Transverse colon (tissue), 4 donors: ENCODE measurements around the gene TCF3. TPM values are rescaled to one million over a fixed set of nuclear protein-coding genes. Genes with fewer than 3 reads are reported as not detected.

Source experiments
- DNase-seq: peaks from one replicate; pipeline ENCODE4 v3.0.0-alpha.2; 2019
- H3K27ac ChIP-seq, 4 donors: fragments of 200-600 bp; sonication (generic); 2 replicates each; pipeline ENCODE4 v1.5.1; 2016 to 2018; ENCODE audit warnings: inconsistent platforms in 4 of 4
- H3K27me3 ChIP-seq: fragments of 200-600 bp; sonication (generic); 2 replicates; pipeline ENCODE4 v1.5.1; 2017; ENCODE audit warnings: inconsistent platforms
- H3K36me3 ChIP-seq, 4 donors: fragments of 200-600 bp; sonication (generic); 2 replicates each; pipeline ENCODE4 v1.5.1; 2017 to 2019; ENCODE audit warnings: inconsistent platforms in 4 of 4
- H3K4me1 ChIP-seq, 4 donors: fragments of 200-600 bp; sonication (generic); 2 replicates each; pipeline ENCODE4 v1.5.1; 2017 to 2020; ENCODE audit warnings: inconsistent platforms in 4 of 4
- H3K4me3 ChIP-seq, 4 donors: fragments of 200-600 bp; sonication (generic); 1 replicate in 1 of 4; 2 replicates in 3 of 4; pipeline versions ENCODE4 v1.5.1 to v1.6.1; 2017 to 2019; ENCODE audit warnings: inconsistent platforms in 4 of 4
- H3K9me3 ChIP-seq, 2 donors: fragments of 200-600 bp; sonication (generic); 2 replicates each; pipeline ENCODE4 v1.5.1; 2017 to 2019; ENCODE audit warnings: inconsistent platforms in 2 of 2
- CTCF ChIP-seq, 5 experiments: fragments of 200-600 bp in 3 of 5; fragments of 450-650 bp in 2 of 5; sonication (generic) in 3 of 5; IDR thresholded peaks; 1 replicate in 2 of 5; 2 replicates in 3 of 5; pipeline ENCODE4 v1.5.1; 2016 to 2017; ENCODE audit warnings: antibody characterized with exemption in 5 of 5, inconsistent platforms in 3 of 5, mild to moderate bottlenecking in 2 of 5, moderate library complexity in 1 of 5
- EP300 ChIP-seq: sonication (generic); formaldehyde crosslinking; IDR thresholded peaks from one replicate; pipeline ENCODE4 v1.6.1; 2017; ENCODE audit warnings: antibody characterized with exemption, low read depth
- POLR2A ChIP-seq: fragments of 450-650 bp; IDR thresholded peaks from one replicate; pipeline ENCODE4 v1.6.1; 2016; ENCODE audit warnings: antibody characterized with exemption, mild to moderate bottlenecking, moderate library complexity
- POLR2AphosphoS5 ChIP-seq, 3 donors: sonication (generic); formaldehyde crosslinking; IDR thresholded peaks; one replicate each; pipeline ENCODE4 v1.6.1; 2016; ENCODE audit warnings: antibody characterized with exemption in 3 of 3
- WGBS, 2 donors: methylation state at CpG; one replicate each; pipeline ENCODE4 v1.1.5; 2018; ENCODE audit warnings: low coverage in 1 of 2; 5-methylcytosine and 5-hydroxymethylcytosine counted together
- in situ Hi-C, 4 donors: fragments of 200-750 bp; cut with MboI; loops; one replicate each; pipeline versions ENCODE4 v1.15.0 to v1.15.1; 2017; ENCODE audit warnings: low sequenced_read_pairs in 3 of 4, low pct_ligation_motif_present in 1 of 4, low pct_unique_long_range_greater_than_20kb in 1 of 4
- intact Hi-C: fragments of 100-400 bp; cut with DNase I; formaldehyde crosslinking; loops from one replicate; pipeline ENCODE4 v1.15.1; 2023; ENCODE audit warnings: low total_unique reads
- total RNA-seq, 4 donors: library from RNA; depleted of rRNA; stranded (reverse); fragments of >200 nt; gene quantifications; one replicate each; pipeline ENCODE4 v1.1.0, GENCODE V29; 2016

Gene TCF3
- total RNA-seq, 4 donors from 2014 or later = 55.9 to 160 (median 79.7) TPM

- intact Hi-C loops = no loop called here
- Histone ChIP-seq H3K4me3 (no peak overlapping the region), H3K27ac (no peak overlapping the region), H3K27me3 (no peaks in the 10 kb centered on the region), H3K9me3 (no peaks in the 10 kb centered on the region), H3K36me3 (peaks cover 0 to 6% (median 0%) of the 10 kb centered on the region in 4 donors), H3K4me1 (no peaks in the 10 kb centered on the region)
- in situ Hi-C loops = no loop called here
- WGBS, 2 donors = 83 to 91% methylated on average over 2 to 5 of the region's 5 CpGs
- TF ChIP-seq POLR2AphosphoS5 (IDR thresholded peaks at IDR 0.05) (no peak), EP300 (no peak), POLR2A (no peak), CTCF (IDR thresholded peaks at IDR 0.05) (no peak)
- no peak for DNase-seq
These were observed 29.9 kb downstream of the TCF3 start for GRCh38 chr19:1622541-1622940.

GRCh38 chr19:1622007-1622406 lies 30.4 kb downstream of the TCF3 start:
- 93% methylated on average over 15 of the region's 23 CpGs; no CpG with 5 or more reads in 1 of the 2 donors for WGBS, 2 donors
- H3K9me3 ChIP-seq = no peaks in the 10 kb centered on the region
- intact Hi-C loops (no loop called here), in situ Hi-C loops (no loop called here)
- no peaks in the 10 kb centered on the region for H3K4me1 ChIP-seq
- H3K4me3 ChIP-seq = no peak overlapping the region
- H3K36me3 ChIP-seq = peaks cover 0 to 6% (median 0%) of the 10 kb centered on the region in 4 donors
- no peak for DNase-seq
- no peaks in the 10 kb centered on the region for H3K27me3 ChIP-seq
- no peak overlapping the region for H3K27ac ChIP-seq
- TF ChIP-seq POLR2A (no peak), POLR2AphosphoS5 (IDR thresholded peaks at IDR 0.05) (no peak)

- in situ Hi-C loops = no loop called here
- WGBS, 2 donors = 97% methylated on average over 23 of the region's 23 CpGs; no CpG with 5 or more reads in 1 of the 2 donors
- intact Hi-C loops = no loop called here
These were observed 30.8 kb downstream of the TCF3 start for GRCh38 chr19:1621574-1621973.

GRCh38 chr19:1621021-1621420 lies 31.4 kb downstream of the TCF3 start:
- Histone ChIP-seq H3K27ac (no peak overlapping the region), H3K36me3 (peaks cover 0 to 4% (median 0%) of the 10 kb centered on the region in 4 donors), H3K9me3 (no peaks in the 10 kb centered on the region), H3K27me3 (no peaks in the 10 kb centered on the region), H3K4me1 (no peaks in the 10 kb centered on the region), H3K4me3 (no peak overlapping the region)
- in situ Hi-C loops = no loop called here
- 82% methylated on average over 19 of the region's 19 CpGs; no CpG with 5 or more reads in 1 of the 2 donors for WGBS, 2 donors
- intact Hi-C loops = no loop called here
- TF ChIP-seq POLR2AphosphoS5 (IDR thresholded peaks at IDR 0.05) = no peak
- TF ChIP-seq EP300 = no peak
- no peak for TF ChIP-seq POLR2A
- TF ChIP-seq CTCF (IDR thresholded peaks at IDR 0.05) = no peak
- no peak for DNase-seq

More at GRCh38 chr19:1621574-1621973, 30.8 kb downstream of the TCF3 start:
- Histone ChIP-seq H3K27ac (no peak overlapping the region), H3K27me3 (no peaks in the 10 kb centered on the region), H3K9me3 (no peaks in the 10 kb centered on the region), H3K4me3 (no peak overlapping the region), H3K36me3 (peaks cover 0 to 6% (median 0%) of the 10 kb centered on the region in 4 donors), H3K4me1 (no peaks in the 10 kb centered on the region)
- TF ChIP-seq POLR2AphosphoS5 (IDR thresholded peaks at IDR 0.05) (no peak), CTCF (IDR thresholded peaks at IDR 0.05) (no peak), EP300 (no peak), POLR2A (no peak)
- no peak for DNase-seq

- no peak for DNase-seq
- in situ Hi-C loops (no loop called here), intact Hi-C loops (no loop called here)
- 84% methylated on average over 10 of the region's 11 CpGs; no CpG with 5 or more reads in 1 of the 2 donors for WGBS, 2 donors
- Histone ChIP-seq H3K27ac (no peak overlapping the region), H3K4me3 (no peak overlapping the region), H3K9me3 (no peaks in the 10 kb centered on the region), H3K27me3 (no peaks in the 10 kb centered on the region), H3K36me3 (peaks cover 0 to 4% (median 2%) of the 10 kb centered on the region in 4 donors), H3K4me1 (no peaks in the 10 kb centered on the region)
- TF ChIP-seq POLR2AphosphoS5 (IDR thresholded peaks at IDR 0.05) = no peak
- TF ChIP-seq POLR2A = no peak
- TF ChIP-seq CTCF (IDR thresholded peaks at IDR 0.05) = no peak
- TF ChIP-seq EP300 = no peak
These were observed 31.9 kb downstream of the TCF3 start for GRCh38 chr19:1620502-1620901.
